H1 (cell line): Measurements from ENCODE around the gene EYA2. TPM values are rescaled to one million over a fixed set of nuclear protein-coding genes. Genes with fewer than 3 reads are reported as not detected.
A peak's percentile ranks its signal among the peaks of the same experiment; 100 is the strongest.

Source experiments
- CTCF ChIA-PET: fragments of 300-600 bp; sonication (Branson Sonifier 250); formaldehyde crosslinking; loops from one replicate; lab custom pipeline; 2021; ENCODE audit not compliant: partially characterized antibody; lab: Charles Lee
- POLR2A ChIA-PET: fragments of 300-600 bp; sonication (Branson Sonifier 250); formaldehyde crosslinking; loops from one replicate; lab custom pipeline; 2021; ENCODE audit warnings: inconsistent platforms; ENCODE audit not compliant: partially characterized antibody; lab: Charles Lee
- DNase-seq, 2 experiments: peaks; one replicate each; pipeline versions ENCODE4 v3.0.0 to v3.0.0-alpha.2; 2010 to 2022; ENCODE audit warnings: low spot score in 2 of 2, low read depth in 1 of 2, mixed read lengths in 1 of 2
- FAIRE-seq: peaks from 2 replicates; lab custom pipeline; 2011; peaks lifted over from hg19 to GRCh38; lab: Jason Lieb, UNC
- H2AFZ ChIP-seq: 2 replicates; pipeline ENCODE4 v1.8.1; 2012; ENCODE audit warnings: low read length, inconsistent platforms
- H2AK5ac ChIP-seq: 2 replicates; pipeline ENCODE4 v1.6.1; 2013; ENCODE audit warnings: low read depth, low read length
- H2BK120ac ChIP-seq: replicated peaks from 2 replicates; pipeline ENCODE3; 2013; ENCODE audit warnings: low read depth, low read length, inconsistent platforms
- H2BK12ac ChIP-seq: 2 replicates; pipeline ENCODE4 v1.6.1; 2013; ENCODE audit warnings: low read depth, low read length
- H2BK15ac ChIP-seq: 2 replicates; pipeline ENCODE4 v1.6.1; 2013; ENCODE audit warnings: low read length
- H2BK20ac ChIP-seq: 2 replicates; pipeline ENCODE4 v1.6.1; 2013; ENCODE audit warnings: low read length
- H2BK5ac ChIP-seq: 2 replicates; pipeline ENCODE4 v1.6.1; 2013; ENCODE audit warnings: low read depth, low read length
- H3K14ac ChIP-seq: 2 replicates; pipeline ENCODE4 v1.6.1; 2013; ENCODE audit warnings: inconsistent platforms; ENCODE audit not compliant: insufficient read length
- H3K18ac ChIP-seq: 2 replicates; pipeline ENCODE4 v1.6.1; 2013; ENCODE audit warnings: low read length; ENCODE audit errors: extremely low read depth
- H3K23ac ChIP-seq: 2 replicates; pipeline ENCODE4 v1.6.1; 2013; ENCODE audit warnings: inconsistent platforms; ENCODE audit not compliant: insufficient read length
- H3K23me2 ChIP-seq: 2 replicates; pipeline ENCODE4 v1.6.1; 2013; ENCODE audit warnings: low read depth, low read length
- H3K27ac ChIP-seq: 2 replicates; pipeline ENCODE4 v1.6.1; 2011; ENCODE audit warnings: low read depth, low read length, inconsistent platforms
- H3K27me3 ChIP-seq, 4 experiments: replicated peaks in 1 of 4; 1 replicate in 1 of 4; 2 replicates in 3 of 4; pipeline versions ENCODE4 v1.6.1 to v1.8.1; 2011 to 2013; ENCODE audit warnings: low read length in 3 of 4, mild to moderate bottlenecking in 3 of 4, inconsistent platforms in 2 of 4, mixed read lengths in 2 of 4, moderate library complexity in 1 of 4; ENCODE audit not compliant: control insufficient read depth in 3 of 4, insufficient read depth in 3 of 4; ENCODE audit errors: extremely low read depth in 1 of 4
- H3K36me3 ChIP-seq, 4 experiments: 2 replicates each; pipeline versions ENCODE4 v1.6.1 to v1.8.1; 2011 to 2013; ENCODE audit warnings: mild to moderate bottlenecking in 4 of 4, low read length in 3 of 4, moderate library complexity in 2 of 4, control low read depth in 1 of 4, inconsistent platforms in 1 of 4; ENCODE audit not compliant: insufficient read depth in 4 of 4, control insufficient read depth in 2 of 4
- H3K4ac ChIP-seq: replicated peaks from 2 replicates; pipeline ENCODE3; 2013; ENCODE audit warnings: low read length, low read depth, mixed read lengths, inconsistent platforms; ENCODE audit not compliant: insufficient read length
- H3K4me1 ChIP-seq, 4 experiments: replicated peaks in 1 of 4; 1 replicate in 1 of 4; 2 replicates in 3 of 4; pipeline versions ENCODE4 v1.6.1 to v1.8.1; 2011 to 2013; ENCODE audit warnings: low read length in 3 of 4, inconsistent platforms in 2 of 4, mixed read lengths in 1 of 4; ENCODE audit not compliant: insufficient read depth in 4 of 4, control insufficient read depth in 3 of 4
- H3K4me2 ChIP-seq, 2 experiments: 2 replicates each; pipeline versions ENCODE4 v1.6.1 to v1.8.1; 2011 to 2013; ENCODE audit warnings: low read depth in 2 of 2, low read length in 2 of 2, control low read depth in 1 of 2, inconsistent platforms in 1 of 2, mild to moderate bottlenecking in 1 of 2; ENCODE audit not compliant: insufficient read depth in 1 of 2
- H3K4me3 ChIP-seq, 4 experiments: fragments of 200-600, 300-600 bp in 1 of 4; sonication (generic), shearing (Covaris generic), sonication (Bioruptor Twin) in 1 of 4; 2 replicates each; pipeline versions ENCODE4 v1.5.1 to v1.8.1; 2011 to 2016; ENCODE audit warnings: low read length in 4 of 4, low read depth in 3 of 4, control low read depth in 2 of 4, inconsistent platforms in 2 of 4, mild to moderate bottlenecking in 2 of 4, mixed read lengths in 1 of 4, moderate library complexity in 1 of 4; ENCODE audit not compliant: insufficient read depth in 2 of 4; ENCODE audit errors: extremely low read depth in 1 of 4
- H3K56ac ChIP-seq: replicated peaks from 2 replicates; pipeline ENCODE3; 2013; ENCODE audit warnings: low read depth, mild to moderate bottlenecking, mixed read lengths, low read length, inconsistent platforms; ENCODE audit not compliant: insufficient read length
- H3K79me1 ChIP-seq: 2 replicates; pipeline ENCODE4 v1.6.1; 2013; ENCODE audit warnings: low read depth, low read length, control low read depth
- H3K79me2 ChIP-seq, 2 experiments: 2 replicates each; pipeline versions ENCODE4 v1.6.1 to v1.8.1; 2012 to 2013; ENCODE audit warnings: low read length in 2 of 2, mild to moderate bottlenecking in 2 of 2, inconsistent platforms in 1 of 2; ENCODE audit not compliant: insufficient read depth in 2 of 2, control insufficient read depth in 1 of 2
- H3K9ac ChIP-seq, 4 experiments: replicated peaks in 1 of 4; 1 replicate in 1 of 4; 2 replicates in 3 of 4; pipeline versions ENCODE4 v1.6.1 to v1.8.1; 2011 to 2013; ENCODE audit warnings: low read depth in 3 of 4, low read length in 3 of 4, control low read depth in 2 of 4, mild to moderate bottlenecking in 2 of 4, moderate library complexity in 2 of 4, inconsistent platforms in 1 of 4; ENCODE audit errors: extremely low read depth in 1 of 4
- H3K9me3 ChIP-seq, 2 experiments: 2 replicates each; pipeline versions ENCODE4 v1.6.1 to v1.8.1; 2012 to 2013; ENCODE audit warnings: mild to moderate bottlenecking in 2 of 2, moderate library complexity in 2 of 2, control low read depth in 1 of 2, inconsistent platforms in 1 of 2, low read depth in 1 of 2, low read length in 1 of 2, mixed read lengths in 1 of 2; ENCODE audit not compliant: insufficient read depth in 2 of 2
- H4K20me1 ChIP-seq, 2 experiments: replicated peaks in 1 of 2; 2 replicates each; pipeline versions ENCODE3 to v1.8.1; 2011 to 2013; ENCODE audit warnings: inconsistent platforms in 2 of 2, low read length in 2 of 2, mild to moderate bottlenecking in 1 of 2; ENCODE audit not compliant: insufficient read depth in 2 of 2, control insufficient read depth in 1 of 2
- H4K5ac ChIP-seq: 2 replicates; pipeline ENCODE4 v1.6.1; 2013; ENCODE audit warnings: low read length, low read depth, mixed read lengths, inconsistent platforms; ENCODE audit not compliant: insufficient read length
- H4K8ac ChIP-seq: 2 replicates; pipeline ENCODE4 v1.8.0; 2013; ENCODE audit warnings: mild to moderate bottlenecking, moderate library complexity, low read length, inconsistent platforms; ENCODE audit not compliant: insufficient read depth; ENCODE audit errors: extremely low read depth
- H4K91ac ChIP-seq: replicated peaks from 2 replicates; pipeline ENCODE3; 2013; ENCODE audit warnings: low read length, mixed read lengths, inconsistent platforms; ENCODE audit not compliant: insufficient read length
- CEBPB ChIP-seq: IDR thresholded peaks from 2 replicates; pipeline ENCODE4 v1.6.1; 2012; ENCODE audit warnings: low read depth, low read length
- EP300 ChIP-seq, 2 experiments: IDR thresholded peaks; 1 replicate in 1 of 2; 2 replicates in 1 of 2; pipeline ENCODE4 v1.6.1; 2011 to 2012; ENCODE audit warnings: low read depth in 2 of 2, low read length in 2 of 2, mild to moderate bottlenecking in 2 of 2, borderline replicate concordance in 1 of 2, inconsistent platforms in 1 of 2, moderate library complexity in 1 of 2
- GTF2F1 ChIP-seq: IDR thresholded peaks from 2 replicates; pipeline ENCODE4 v1.6.1; 2012; ENCODE audit warnings: low read depth, low read length, improper control_type of control experiment, borderline replicate concordance
- HDAC6 ChIP-seq: IDR thresholded peaks from one replicate; pipeline ENCODE4 v1.7.1; 2012; ENCODE audit warnings: low read depth, mild to moderate bottlenecking, inconsistent platforms, low read length, moderate library complexity
- SP1 ChIP-seq: IDR thresholded peaks from 2 replicates; pipeline ENCODE4 v1.6.1; 2011; ENCODE audit warnings: low read depth, low read length
- TEAD4 ChIP-seq: IDR thresholded peaks from 2 replicates; pipeline ENCODE4 v1.6.1; 2012; ENCODE audit warnings: low read depth, low read length, inconsistent platforms, mixed read lengths
- whole genome bisulfite sequencing, 2 experiments: shearing (Covaris generic) in 1 of 2; methylation state at CpG; one replicate each; pipeline versions ENCODE4 v1.1.6 to v1.1.7; 2013 to 2015; ENCODE audit warnings: low lambda C conversion rate in 2 of 2, mixed read lengths in 2 of 2, inconsistent platforms in 1 of 2, low coverage in 1 of 2, missing lambda C conversion rate in 1 of 2; ENCODE audit not compliant: insufficient replicate concordance in 2 of 2, insufficient coverage in 1 of 2, insufficient read length in 1 of 2; ENCODE audit errors: extremely low coverage in 1 of 2, missing lambda C conversion rate in 1 of 2; 5-methylcytosine and 5-hydroxymethylcytosine counted together
- polyA plus RNA-seq, 7 experiments: library from polyadenylated mRNA; depleted of rRNA in 3 of 7; stranded (reverse) in 5 of 7; unstranded in 2 of 7; fragments of >200 nt in 5 of 7; fragments of 200-250 nt in 2 of 7; gene quantifications; 1 replicate in 5 of 7; 2 replicates in 1 of 7; 4 replicates in 1 of 7; pipeline versions ENCODE4 v1.2.1 to v1.2.3, GENCODE V29; 2011 to 2013; ENCODE audit warnings: missing spikeins in 2 of 7, mixed read lengths in 2 of 7
- total RNA-seq: library from RNA; stranded (reverse); fragmentation: NEBNext Ultra II Directional; extraction: Animal tissue kit (Norgen Biotek cat#: 25700); gene quantifications from 2 replicates; pipeline ENCODE4 v1.2.1, GENCODE V29; 2021

Gene EYA2
- total and polyA plus RNA-seq, 2 of the 8 experiments (the other 6 are each of a cell fraction or from before 2014, with no cell fraction given), result 1.6 to 1.7 TPM

DNA sequence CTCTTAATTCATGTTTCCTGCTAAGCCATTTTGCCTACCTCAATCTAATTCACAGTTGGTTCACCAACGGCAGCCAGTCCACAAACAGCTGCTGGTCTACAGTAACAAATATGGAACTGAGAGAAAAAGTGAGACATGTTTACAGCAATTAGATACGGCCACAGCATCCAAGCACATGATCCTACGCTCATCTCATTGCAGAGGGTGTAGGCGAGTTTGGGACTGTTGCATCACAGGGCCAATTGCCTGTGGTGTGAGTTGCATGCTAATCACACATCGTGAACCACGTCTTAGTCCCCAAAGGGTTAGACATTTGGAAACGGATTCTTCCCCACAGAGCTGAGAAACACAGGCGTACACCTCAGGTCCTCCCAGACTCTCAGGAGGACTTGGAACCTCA, 166.9 kb downstream of the EYA2 start:
- DNase-seq, result no peak
- Histone ChIP-seq H3K23me2 (peaks cover 1% of the 10 kb centered on the region; the same call in 1 of the 2 replicates), H3K9ac (no peak overlapping the region), H3K4ac (no peak overlapping the region), H2AK5ac (no peak overlapping the region), H3K4me1 (no peaks in the 10 kb centered on the region), H4K8ac (no peak overlapping the region), H3K36me3 (no peaks in the 10 kb centered on the region), H4K20me1 (no peaks in the 10 kb centered on the region), H3K18ac (no peak overlapping the region), H3K9me3 (peaks cover 3 to 4% of the 10 kb centered on the region in 2 experiments; a peak in 1 of 4 replicates), H3K27me3 (no peaks in the 10 kb centered on the region), H3K14ac (no peak overlapping the region), H3K4me2 (no peak overlapping the region), H3K23ac (no peak overlapping the region), H2AFZ (0 out of 2 replicates have a peak overlapping the region, but pooled peaks have one; percentile 17), H3K79me2 (no peaks in the 10 kb centered on the region), H3K27ac (no peak overlapping the region), H4K91ac (no peak overlapping the region), H3K79me1 (no peaks in the 10 kb centered on the region), H3K4me3 (no peak overlapping the region), H2BK120ac (no peak overlapping the region), H3K56ac (no peak overlapping the region), H2BK5ac (no peak overlapping the region), H2BK12ac (no peak overlapping the region), H2BK15ac (no peak overlapping the region), H4K5ac (no peak overlapping the region), H2BK20ac (no peak overlapping the region)
- no peak for TF ChIP-seq TEAD4
- no peak for TF ChIP-seq GTF2F1
- no peak for TF ChIP-seq SP1
- TF ChIP-seq HDAC6, result no peak
- TF ChIP-seq EP300 (IDR thresholded peaks at IDR 0.05; ENCODE audit: borderline replicate concordance in 1 of 2, low read depth in 2 of 2, low read length in 2 of 2), result no peak
- no peak for TF ChIP-seq CEBPB
- WGBS, 2 experiments, result 92% methylated on average over 6 of the region's 8 CpGs; no CpG with 5 or more reads in 1 of the 2 experiments
- ChIA-PET CTCF (interaction anchor here (0.6 to 0.8 kb wide), 2 partner anchors 41 to 337 kb away, joined by 3 to 5 read pairs; no protein-coding TSS in a partner anchor), POLR2A (interaction anchor here (0.6 kb wide), 1 partner anchor 445 kb away, joined by 3 read pairs; no protein-coding TSS in a partner anchor)
- FAIRE-seq, result no peak
